Duodenal mucosa (tissue), 2 donors: ENCODE results near the gene MEIS2.

ENCODE experiments used
- H3K27ac ChIP-seq: one replicate; pipeline ENCODE4 v1.7.0; 2013; ENCODE audit warnings: low read depth, low read length
- H3K27me3 ChIP-seq, 2 donors: one replicate each; pipeline ENCODE4 v1.7.0; 2013; ENCODE audit warnings: low read length in 2 of 2, control low read depth in 1 of 2; ENCODE audit not compliant: insufficient read depth in 2 of 2, control insufficient read depth in 1 of 2
- H3K36me3 ChIP-seq, 2 donors: one replicate each; pipeline ENCODE4 v1.7.0; 2013; ENCODE audit warnings: low read length in 2 of 2, control low read depth in 1 of 2; ENCODE audit not compliant: insufficient read depth in 2 of 2, control insufficient read depth in 1 of 2
- H3K4me1 ChIP-seq, 2 donors: one replicate each; pipeline ENCODE4 v1.7.0; 2013; ENCODE audit warnings: low read length in 2 of 2, control low read depth in 1 of 2; ENCODE audit not compliant: insufficient read depth in 2 of 2, control insufficient read depth in 1 of 2
- H3K4me3 ChIP-seq, 2 donors: one replicate each; pipeline ENCODE4 v1.7.0; 2013; ENCODE audit warnings: low read length in 2 of 2, low read depth in 1 of 2
- H3K9ac ChIP-seq, 2 donors: one replicate each; pipeline ENCODE4 v1.7.0; 2013; ENCODE audit warnings: low read length in 2 of 2, low read depth in 1 of 2
- H3K9me3 ChIP-seq, 2 donors: one replicate each; pipeline ENCODE4 v1.7.0; 2013; ENCODE audit warnings: low read length in 2 of 2, control low read depth in 1 of 2; ENCODE audit not compliant: control insufficient read depth in 1 of 2

MEIS2 gene

GRCh38 chr15:37134699-37135131 is 34.4 kb upstream of the MEIS2 start:
- Histone ChIP-seq H3K4me1 (no peaks in the 10 kb centered on the region), H3K27ac (no peak overlapping the region), H3K9me3 (no peaks in the 10 kb centered on the region), H3K27me3 (peaks cover 0 to 3% of the 10 kb centered on the region in 2 donors), H3K9ac (no peak overlapping the region), H3K36me3 (no peaks in the 10 kb centered on the region), H3K4me3 (no peak overlapping the region)

DNA sequence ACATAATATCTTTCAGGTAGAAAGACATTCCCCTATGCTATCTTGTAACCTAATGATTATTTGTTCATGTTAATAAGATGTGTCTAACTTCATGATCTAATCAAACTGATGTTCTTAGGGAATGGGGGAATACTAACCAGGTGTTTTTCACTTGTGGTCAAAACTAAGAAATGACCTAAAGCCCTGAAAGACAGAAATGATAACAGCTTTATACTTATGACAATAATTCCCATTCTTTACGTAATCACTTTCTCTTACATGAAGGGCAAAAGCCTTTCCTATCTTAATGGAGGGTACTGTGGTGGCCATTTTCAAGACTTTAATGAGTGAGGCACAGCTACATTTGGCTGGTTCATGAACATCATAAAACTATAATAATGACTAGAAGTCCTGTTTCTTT is 33.9 kb upstream of the MEIS2 start:
- H3K4me1 ChIP-seq = no peaks in the 10 kb centered on the region
- no peak overlapping the region for H3K9ac ChIP-seq
- H3K4me3 ChIP-seq = no peak overlapping the region
- no peaks in the 10 kb centered on the region for H3K9me3 ChIP-seq
- no peak overlapping the region for H3K27ac ChIP-seq
- peaks cover 0 to 3% of the 10 kb centered on the region in 2 donors for H3K27me3 ChIP-seq
- H3K36me3 ChIP-seq = no peaks in the 10 kb centered on the region

DNA sequence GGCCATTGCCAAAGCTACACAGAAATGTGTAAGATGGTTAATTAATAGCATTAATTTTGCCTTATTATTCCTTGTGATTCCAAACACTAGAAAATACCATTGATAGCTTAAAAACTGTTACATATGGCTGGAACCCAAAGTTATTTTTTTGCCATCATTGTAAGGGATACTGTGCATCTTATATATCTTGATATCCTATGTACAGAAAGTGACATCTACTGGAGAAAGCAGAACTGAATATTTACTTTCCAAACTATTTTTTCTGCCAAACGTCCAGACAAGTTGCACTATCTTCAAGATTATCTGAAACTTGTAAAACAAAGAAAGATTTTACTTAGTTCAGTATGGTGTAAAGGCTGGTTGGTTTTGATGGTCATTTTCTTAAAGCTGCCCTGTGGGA is 33.3 kb upstream of the MEIS2 start:
- no peaks in the 10 kb centered on the region for H3K36me3 ChIP-seq
- H3K4me3 ChIP-seq = no peak overlapping the region
- no peaks in the 10 kb centered on the region for H3K9me3 ChIP-seq
- peaks cover 0 to 3% of the 10 kb centered on the region in 2 donors for H3K27me3 ChIP-seq
- H3K9ac ChIP-seq = no peak overlapping the region
- H3K27ac ChIP-seq = no peak overlapping the region
- no peaks in the 10 kb centered on the region for H3K4me1 ChIP-seq

DNA sequence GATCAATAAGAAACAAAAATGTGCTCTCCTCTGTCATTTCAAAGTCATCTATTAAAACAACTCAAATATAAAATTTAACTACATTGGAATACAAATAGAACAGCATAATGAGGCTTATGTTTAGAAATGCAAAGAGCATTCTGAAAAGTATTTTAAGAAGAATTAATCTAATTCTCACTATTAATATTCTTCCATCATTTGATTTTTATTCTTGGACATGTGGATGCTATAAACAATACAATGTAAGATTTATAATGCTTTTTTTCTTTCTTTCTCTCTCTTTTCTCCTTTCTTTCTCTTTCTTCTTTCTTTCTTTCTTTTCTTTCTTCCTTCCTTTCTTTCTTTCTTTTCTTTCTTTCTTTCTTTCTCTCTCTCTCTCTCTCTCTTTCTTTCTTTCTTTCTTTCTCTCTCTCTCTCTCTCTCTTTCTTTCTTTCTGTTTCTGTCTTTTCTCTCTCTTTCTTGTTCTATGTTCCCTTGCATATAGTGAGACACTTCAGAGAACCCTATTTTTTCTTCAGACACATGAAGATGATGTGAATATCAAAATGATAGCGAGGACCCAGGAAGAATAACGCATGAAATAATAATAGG is 32.6 kb upstream of the MEIS2 start:
- Histone ChIP-seq H3K4me3 (no peak overlapping the region), H3K4me1 (no peaks in the 10 kb centered on the region), H3K27ac (no peak overlapping the region), H3K9ac (no peak overlapping the region), H3K36me3 (no peaks in the 10 kb centered on the region), H3K9me3 (no peaks in the 10 kb centered on the region), H3K27me3 (peaks cover 0 to 3% of the 10 kb centered on the region in 2 donors)

DNA sequence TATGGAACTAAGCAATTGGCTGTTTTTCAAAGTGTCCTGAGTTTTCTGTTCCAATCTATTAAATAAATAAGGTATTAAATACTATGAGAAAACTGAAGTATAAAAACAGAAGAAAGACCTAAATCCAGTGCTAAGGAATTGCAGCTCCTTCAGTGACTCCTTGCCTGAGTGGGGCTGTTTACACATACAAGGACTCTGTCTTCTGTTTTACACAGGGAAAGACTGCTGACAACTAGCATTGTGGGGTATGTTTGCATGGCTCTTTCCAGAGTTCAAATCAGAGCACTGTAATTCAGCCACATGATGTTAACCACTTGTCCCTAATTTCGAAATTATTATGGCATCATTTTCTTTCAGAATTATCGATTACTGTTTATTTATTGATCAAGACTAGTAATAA is 31.3 kb upstream of the MEIS2 start:
- H3K4me1 ChIP-seq = no peaks in the 10 kb centered on the region
- H3K9me3 ChIP-seq = no peaks in the 10 kb centered on the region
- H3K27ac ChIP-seq = no peak overlapping the region
- H3K4me3 ChIP-seq = no peak overlapping the region
- no peak overlapping the region for H3K9ac ChIP-seq
- H3K27me3 ChIP-seq = peaks cover 0 to 3% of the 10 kb centered on the region in 2 donors
- H3K36me3 ChIP-seq = no peaks in the 10 kb centered on the region

GRCh38 chr15:37130356-37130755 is 30.0 kb upstream of the MEIS2 start:
- no peak overlapping the region for H3K27ac ChIP-seq
- H3K36me3 ChIP-seq = no peaks in the 10 kb centered on the region
- peaks cover 0 to 3% of the 10 kb centered on the region in 2 donors for H3K27me3 ChIP-seq
- no peaks in the 10 kb centered on the region for H3K9me3 ChIP-seq
- no peak overlapping the region for H3K9ac ChIP-seq
- no peaks in the 10 kb centered on the region for H3K4me1 ChIP-seq
- no peak overlapping the region for H3K4me3 ChIP-seq

- Histone ChIP-seq H3K4me3 (no peak overlapping the region), H3K9me3 (no peaks in the 10 kb centered on the region), H3K27ac (no peak overlapping the region), H3K27me3 (no peaks in the 10 kb centered on the region), H3K36me3 (no peaks in the 10 kb centered on the region), H3K4me1 (no peaks in the 10 kb centered on the region), H3K9ac (no peak overlapping the region)
Observed at GRCh38 chr15:37125143-37125542, 24.8 kb upstream of the MEIS2 start.

DNA sequence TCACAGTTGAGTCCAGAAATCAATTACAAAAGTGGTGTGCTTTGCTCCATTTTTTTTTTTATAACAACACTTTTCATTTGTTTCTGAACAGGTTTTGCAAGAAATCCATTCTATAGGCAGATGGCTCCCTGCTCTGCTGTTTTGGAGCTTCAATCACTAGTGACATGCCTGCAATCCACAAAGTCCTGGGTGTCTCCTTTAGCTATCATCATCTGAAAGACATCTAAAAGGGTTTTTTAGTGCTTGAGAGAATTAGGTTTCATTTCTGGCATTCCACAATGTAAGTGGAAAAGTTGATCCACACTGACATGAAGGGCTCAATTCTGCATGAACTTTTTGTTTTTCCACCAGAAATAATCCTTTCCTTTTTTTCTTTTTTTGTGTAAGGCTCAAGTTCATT is 24.0 kb upstream of the MEIS2 start:
- no peaks in the 10 kb centered on the region for H3K36me3 ChIP-seq
- no peaks in the 10 kb centered on the region for H3K27me3 ChIP-seq
- no peaks in the 10 kb centered on the region for H3K9me3 ChIP-seq
- H3K4me3 ChIP-seq = no peak overlapping the region
- no peak overlapping the region for H3K9ac ChIP-seq
- no peaks in the 10 kb centered on the region for H3K4me1 ChIP-seq
- H3K27ac ChIP-seq = no peak overlapping the region

DNA sequence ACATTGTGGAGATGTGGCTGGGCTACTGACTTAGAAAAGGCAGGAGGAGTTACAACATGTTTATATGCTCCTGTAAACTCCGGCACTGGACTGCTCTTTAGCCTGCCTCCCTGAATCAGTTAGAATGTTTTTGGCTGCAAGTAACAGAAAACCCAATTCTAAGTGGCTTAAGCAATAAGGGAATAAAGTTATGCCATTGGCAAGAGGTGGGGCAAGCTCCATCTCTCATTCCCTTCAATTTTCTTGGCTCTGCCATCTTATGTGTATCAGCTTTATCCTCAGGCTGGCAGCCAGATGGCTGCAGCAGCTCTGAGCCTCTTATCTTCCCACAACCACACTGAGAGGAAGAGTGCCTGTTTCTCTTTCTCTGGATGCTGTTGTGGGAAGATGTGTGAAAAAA is 22.4 kb upstream of the MEIS2 start:
- H3K27ac ChIP-seq = no peak overlapping the region
- H3K36me3 ChIP-seq = no peaks in the 10 kb centered on the region
- H3K27me3 ChIP-seq = no peaks in the 10 kb centered on the region
- H3K9ac ChIP-seq = no peak overlapping the region
- no peaks in the 10 kb centered on the region for H3K9me3 ChIP-seq
- H3K4me1 ChIP-seq = no peaks in the 10 kb centered on the region
- H3K4me3 ChIP-seq = no peak overlapping the region

DNA sequence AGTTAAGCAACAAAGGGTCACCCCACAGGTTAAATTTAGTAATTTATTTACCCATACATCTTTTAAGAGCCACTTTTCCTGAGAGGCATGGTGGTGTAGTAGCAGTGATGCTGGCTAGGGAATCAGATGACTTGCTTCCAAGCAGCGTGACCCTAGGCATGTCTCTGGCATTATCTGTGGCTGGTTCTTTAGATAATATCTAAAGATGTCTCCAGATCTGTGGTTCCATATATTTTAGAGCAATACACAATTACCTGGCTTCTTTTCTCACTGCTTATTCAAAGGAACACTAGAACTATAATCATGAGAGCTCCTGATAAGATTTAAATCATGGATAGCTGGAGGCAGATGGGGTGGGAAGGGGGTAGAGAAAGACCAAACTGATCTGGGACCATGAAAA is 21.1 kb upstream of the MEIS2 start:
- H3K36me3 ChIP-seq = no peaks in the 10 kb centered on the region
- H3K4me3 ChIP-seq = no peak overlapping the region
- H3K9ac ChIP-seq = no peak overlapping the region
- H3K27ac ChIP-seq = no peak overlapping the region
- H3K9me3 ChIP-seq = no peaks in the 10 kb centered on the region
- no peaks in the 10 kb centered on the region for H3K4me1 ChIP-seq
- no peaks in the 10 kb centered on the region for H3K27me3 ChIP-seq

- no peak overlapping the region for H3K27ac ChIP-seq
- H3K4me1 ChIP-seq = peaks cover 0 to 5% of the 10 kb centered on the region in 2 donors
- H3K9ac ChIP-seq = no peak overlapping the region
- no peaks in the 10 kb centered on the region for H3K9me3 ChIP-seq
- no peak overlapping the region for H3K4me3 ChIP-seq
- H3K36me3 ChIP-seq = no peaks in the 10 kb centered on the region
- H3K27me3 ChIP-seq = peaks cover 3 to 7% of the 10 kb centered on the region in 2 donors
Observed at GRCh38 chr15:37117030-37117429, 16.7 kb upstream of the MEIS2 start.
